ENCODE data around the gene E2F1. TPM values are rescaled to one million over a fixed set of nuclear protein-coding genes. Genes with fewer than 3 reads are reported as not detected.

E2F1 gene
- total RNA-seq, 2 experiments from 2014 or later: 128 to 148 TPM

GRCh38 chr20:33675136-33675959 lies 10.8 kb downstream of the E2F1 start:
- ChIA-PET CTCF (ENCODE audit: unreplicated experiment) (no interaction called here), POLR2A (interaction anchor here (0.6 kb wide), 1 partner anchor 8 kb away, joined by 3 read pairs; no protein-coding TSS in a partner anchor)
- H3K4me2 ChIP-seq (ENCODE audit: low read length): peak overlapping the region; percentile 94
- H3K9me3 ChIP-seq (ENCODE audit: low read length): no peaks in the 10 kb centered on the region
- TF ChIP-seq CTCF (conservative IDR thresholded peaks at IDR 0.05; ENCODE audit: low read length) (no peak), EZH2phosphoT487 (IDR thresholded peaks at IDR 0.05; ENCODE audit: borderline replicate concordance, low read depth, low read length) (no peak)
- peaks cover 30% of the 10 kb centered on the region; the same call in 1 of the 2 replicates for H3K79me2 ChIP-seq (ENCODE audit: insufficient read depth, low read depth, low read length)
- peak overlapping the region; percentile 84 for H3K4me3 ChIP-seq (ENCODE audit: low read depth, low read length, poor library complexity, severe bottlenecking)
- no peak overlapping the region for H2AFZ ChIP-seq (ENCODE audit: low read length)
- H3K27ac ChIP-seq (ENCODE audit: low read depth, low read length, poor library complexity, severe bottlenecking): peak overlapping the region; percentile 68
- peaks cover 59% of the 10 kb centered on the region for H3K4me1 ChIP-seq (ENCODE audit: insufficient read depth, low read length, poor library complexity, severe bottlenecking)
- H4K20me1 ChIP-seq (ENCODE audit: insufficient read depth, low read length): peaks cover 3% of the 10 kb centered on the region; the same call in 1 of the 2 replicates
- peaks cover 70% of the 10 kb centered on the region for H3K36me3 ChIP-seq (ENCODE audit: insufficient read depth, low read length)
- intact Hi-C loops (cut with micrococcal nuclease; ENCODE audit: unreplicated experiment): loop anchor here (2.0 kb wide), 1 partner anchor 55 kb away; the partner anchor contains the start of gene ZNF341
- no peak for DNase-seq (ENCODE audit: low spot score)
- no peaks in the 10 kb centered on the region for H3K9me2 ChIP-seq (ENCODE audit: insufficient read depth, low read length)
- no TSS peak for BruUV-seq (replicated peaks)

- POLR2A ChIA-PET: interaction anchor here (0.6 kb wide), 1 partner anchor 9 kb away, joined by 3 read pairs; no protein-coding TSS in a partner anchor
- intact Hi-C loops (cut with micrococcal nuclease; ENCODE audit: unreplicated experiment): loop anchor here (2.0 kb wide), 1 partner anchor 56 kb away; the partner anchor contains the start of gene ZNF341
Measured at GRCh38 chr20:33674294-33675135, 11.7 kb downstream of the E2F1 start, which contains the start of gene NECAB3. NECAB3 (minus strand) TSS chr20:33674428; CDS start chr20:33674352, 76 bp downstream.

More at GRCh38 chr20:33674294-33675135, 11.7 kb downstream of the E2F1 start, which contains the start of gene NECAB3:
- Histone ChIP-seq H3K9me2 (ENCODE audit: insufficient read depth, low read length) (no peaks in the 10 kb centered on the region), H2AFZ (ENCODE audit: low read length) (no peak within 1 kb of the TSS), H3K79me2 (ENCODE audit: insufficient read depth, low read depth, low read length) (peaks cover 23% of the 10 kb centered on the region; the same call in 1 of the 2 replicates), H3K4me3 (ENCODE audit: low read depth, low read length, poor library complexity, severe bottlenecking) (peak within 1 kb of the TSS; percentile 84), H4K20me1 (ENCODE audit: insufficient read depth, low read length) (no peaks in the 10 kb centered on the region), H3K9me3 (ENCODE audit: low read length) (no peaks in the 10 kb centered on the region), H3K27ac (ENCODE audit: low read depth, low read length, poor library complexity, severe bottlenecking) (peak within 1 kb of the TSS; percentile 68), H3K36me3 (ENCODE audit: insufficient read depth, low read length) (peaks cover 65% of the 10 kb centered on the region), H3K4me2 (ENCODE audit: low read length) (peak within 1 kb of the TSS; percentile 94), H3K4me1 (ENCODE audit: insufficient read depth, low read length, poor library complexity, severe bottlenecking) (peaks cover 59% of the 10 kb centered on the region)
- CTCF ChIA-PET (ENCODE audit: unreplicated experiment): no interaction called here
- no TSS peak for BruUV-seq (replicated peaks)
- 0 out of 2 replicates have a peak, but pooled peaks have one; percentile 18 for TF ChIP-seq CTCF (conservative IDR thresholded peaks at IDR 0.05; ENCODE audit: low read length)
- no peak for TF ChIP-seq EZH2phosphoT487 (IDR thresholded peaks at IDR 0.05; ENCODE audit: borderline replicate concordance, low read depth, low read length)
- DNase-seq (ENCODE audit: low spot score): peak; percentile 79

Measured in OCI-LY7 (cell line).